Kidney (tissue), 14 donors: ENCODE measurements around the gene APOB. TPM values are rescaled to one million over a fixed set of nuclear protein-coding genes. Genes with fewer than 3 reads are reported as not detected.

Source experiments
- DNase-seq, 5 donors: peaks; one replicate each; pipeline ENCODE4 v3.0.0-alpha.2; 2013 to 2020
- FAIRE-seq: peaks from 2 replicates; lab custom pipeline; 2012; peaks lifted over from hg19 to GRCh38; lab: Jason Lieb, UNC
- H3K27ac ChIP-seq, 2 donors: one replicate each; pipeline ENCODE4 v1.7.0; 2013; ENCODE audit warnings: low read depth in 2 of 2, low read length in 2 of 2, inconsistent platforms in 1 of 2
- H3K27me3 ChIP-seq: one replicate; pipeline ENCODE4 v1.7.1; 2013; ENCODE audit warnings: low read length, inconsistent platforms; ENCODE audit not compliant: control insufficient read depth, insufficient read depth
- H3K36me3 ChIP-seq, 3 donors: one replicate each; pipeline versions ENCODE4 v1.7.0 to v1.7.1; 2013; ENCODE audit warnings: low read length in 3 of 3, control low read depth in 1 of 3, inconsistent platforms in 1 of 3; ENCODE audit not compliant: insufficient read depth in 3 of 3, control insufficient read depth in 2 of 3
- H3K4me1 ChIP-seq, 3 donors: one replicate each; pipeline versions ENCODE4 v1.7.0 to v1.7.1; 2013; ENCODE audit warnings: low read length in 3 of 3, inconsistent platforms in 1 of 3, low read depth in 1 of 3; ENCODE audit not compliant: control insufficient read depth in 2 of 3, insufficient read depth in 2 of 3
- H3K4me3 ChIP-seq, 3 donors: one replicate each; pipeline versions ENCODE4 v1.7.0 to v1.8.1; 2013; ENCODE audit warnings: low read length in 3 of 3, control low read depth in 1 of 3, inconsistent platforms in 1 of 3
- H3K9ac ChIP-seq, 3 donors: one replicate each; pipeline versions ENCODE4 v1.7.0 to v1.7.1; 2013; ENCODE audit warnings: low read length in 3 of 3, control low read depth in 1 of 3, inconsistent platforms in 1 of 3
- H3K9me3 ChIP-seq, 3 donors: one replicate each; pipeline versions ENCODE4 v1.7.0 to v1.7.1; 2013; ENCODE audit warnings: low read length in 3 of 3, control low read depth in 1 of 3, inconsistent platforms in 1 of 3; ENCODE audit not compliant: control insufficient read depth in 2 of 3, insufficient read depth in 1 of 3
- intact Hi-C: fragments of 100-400 bp; cut with DNase I; formaldehyde crosslinking; loops from one replicate; pipeline ENCODE4 v1.11.1; 2022
- polyA plus RNA-seq: library from polyadenylated mRNA; stranded (reverse); fragments of 350-450 nt; fragmentation: Illumina TruSeq; extraction: RNeasy Lipid Tissue Mini Kit (QIAGEN cat#74804); gene quantifications from one replicate; pipeline ENCODE4 v1.2.3, GENCODE V29; 2014; ENCODE audit warnings: low read depth, low replicate concordance; ENCODE audit not compliant: insufficient read depth
- total RNA-seq: library from RNA; stranded (reverse); fragmentation: NEBNext Ultra II Directional; extraction: Animal tissue kit (Norgen Biotek cat#: 25700); gene quantifications from one replicate; pipeline ENCODE4 v1.2.1, GENCODE V29; 2021
- TF ChIP-seq, protein P1 (sequence below): IDR thresholded peaks from 3 replicates; pipeline ENCODE4 v1.5.1; 2012; ENCODE audit warnings: mild to moderate bottlenecking, moderate library complexity, borderline replicate concordance; ENCODE audit not compliant: insufficient read depth; ENCODE audit errors: extremely low read depth
- donor health status: control.
- donor health status: control.
- donor health status: control.
- donor health status: control.
- donor health status: control.
- donor health status: DM: yes; HTN: yes; CAD: no.
- donor health status: Normal renal cell carcinoma (clear cell type).

APOB gene
- total and polyA plus RNA-seq, 2 donors from 2014 or later, result 0.11 to 0.57 TPM

GRCh38 chr2:21035974-21036707, 7.7 kb downstream of the APOB start:
- H3K4me1 ChIP-seq, result peaks cover 0 to 2% (median 0%) of the 10 kb centered on the region in 3 donors
- H3K9me3 ChIP-seq, result no peaks in the 10 kb centered on the region
- intact Hi-C loops, result no loop called here
- no peak overlapping the region for H3K27ac ChIP-seq
- H3K36me3 ChIP-seq, result no peaks in the 10 kb centered on the region
- TF ChIP-seq, protein P1, sequence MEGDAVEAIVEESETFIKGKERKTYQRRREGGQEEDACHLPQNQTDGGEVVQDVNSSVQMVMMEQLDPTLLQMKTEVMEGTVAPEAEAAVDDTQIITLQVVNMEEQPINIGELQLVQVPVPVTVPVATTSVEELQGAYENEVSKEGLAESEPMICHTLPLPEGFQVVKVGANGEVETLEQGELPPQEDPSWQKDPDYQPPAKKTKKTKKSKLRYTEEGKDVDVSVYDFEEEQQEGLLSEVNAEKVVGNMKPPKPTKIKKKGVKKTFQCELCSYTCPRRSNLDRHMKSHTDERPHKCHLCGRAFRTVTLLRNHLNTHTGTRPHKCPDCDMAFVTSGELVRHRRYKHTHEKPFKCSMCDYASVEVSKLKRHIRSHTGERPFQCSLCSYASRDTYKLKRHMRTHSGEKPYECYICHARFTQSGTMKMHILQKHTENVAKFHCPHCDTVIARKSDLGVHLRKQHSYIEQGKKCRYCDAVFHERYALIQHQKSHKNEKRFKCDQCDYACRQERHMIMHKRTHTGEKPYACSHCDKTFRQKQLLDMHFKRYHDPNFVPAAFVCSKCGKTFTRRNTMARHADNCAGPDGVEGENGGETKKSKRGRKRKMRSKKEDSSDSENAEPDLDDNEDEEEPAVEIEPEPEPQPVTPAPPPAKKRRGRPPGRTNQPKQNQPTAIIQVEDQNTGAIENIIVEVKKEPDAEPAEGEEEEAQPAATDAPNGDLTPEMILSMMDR, result no peak
- no peaks in the 10 kb centered on the region for H3K27me3 ChIP-seq
- DNase-seq (no peak), FAIRE-seq (no peak)
- H3K9ac ChIP-seq, result no peak overlapping the region
- H3K4me3 ChIP-seq, result no peak overlapping the region

GRCh38 chr2:21035282-21035973, 8.4 kb downstream of the APOB start:
- H3K4me1 ChIP-seq, result peaks cover 0 to 2% (median 0%) of the 10 kb centered on the region in 3 donors

GRCh38 chr2:21034972-21035279, 8.9 kb downstream of the APOB start:
- Histone ChIP-seq H3K4me1 (peaks cover 0 to 2% (median 0%) of the 10 kb centered on the region in 3 donors), H3K9me3 (no peaks in the 10 kb centered on the region), H3K9ac (no peak overlapping the region), H3K4me3 (no peak overlapping the region), H3K27me3 (no peaks in the 10 kb centered on the region), H3K27ac (no peak overlapping the region), H3K36me3 (no peaks in the 10 kb centered on the region)
- TF ChIP-seq, protein P1, result no peak
- DNase-seq (no peak), FAIRE-seq (no peak)
- intact Hi-C loops, result no loop called here

More at GRCh38 chr2:21035282-21035973, 8.4 kb downstream of the APOB start:
- H3K27me3 ChIP-seq, result no peaks in the 10 kb centered on the region
- TF ChIP-seq, protein P1, result no peak
- intact Hi-C loops, result no loop called here
- no peak overlapping the region for H3K9ac ChIP-seq
- no peak for FAIRE-seq
- H3K4me3 ChIP-seq, result no peak overlapping the region
- DNase-seq, result no peak
- H3K36me3 ChIP-seq, result no peaks in the 10 kb centered on the region
- H3K9me3 ChIP-seq, result no peaks in the 10 kb centered on the region
- H3K27ac ChIP-seq, result no peak overlapping the region
